ENCODE data around the gene RAB6D.
A peak's percentile ranks its signal among the peaks of the same experiment; 100 is the strongest.
"Not testable (repeated sequence)": the region's sequence is repeated elsewhere in the genome, so short reads cannot be mapped to it uniquely, and the experiment has no call there.

Gene RAB6D

GRCh38 chr2:131363703-131364186 lies at the start of gene RAB6D:
TSS of gene RAB6D (minus strand) at chr2:131364168. CDS start at chr2:131363720, 448 bp downstream.
- H3K4me1 ChIP-seq (ENCODE audit: control insufficient read depth, insufficient read depth, low read length, unreplicated experiment); H3K27ac ChIP-seq (ENCODE audit: low read depth, low read length); H3K79me2 ChIP-seq (ENCODE audit: control insufficient read depth, insufficient read depth, low read length, unreplicated experiment); H3K36me3 ChIP-seq (ENCODE audit: insufficient read depth, low read length): not testable (repeated sequence)
- Histone ChIP-seq H3K4me3 (ENCODE audit: low read depth, low read length) (0 out of 2 replicates have a peak within 1 kb of the TSS, but pooled peaks have one; percentile 33), H3K27me3 (ENCODE audit: insufficient read depth, low read length) (peaks cover 17% of the 10 kb centered on the region), H2AFZ (ENCODE audit: low read length, unreplicated experiment) (peak within 1 kb of the TSS; percentile 14)

GRCh38 chr2:131413148-131413747 lies 49.3 kb upstream of the RAB6D start:
- Histone ChIP-seq H3K27ac (ENCODE audit: low read depth, low read length) (no peak overlapping the region), H3K4me3 (ENCODE audit: low read depth, low read length) (no peak overlapping the region), H3K4me1 (ENCODE audit: control insufficient read depth, insufficient read depth, low read length, unreplicated experiment) (no peaks in the 10 kb centered on the region), H3K36me3 (ENCODE audit: insufficient read depth, low read length) (no peaks in the 10 kb centered on the region), H3K79me2 (ENCODE audit: control insufficient read depth, insufficient read depth, low read length, unreplicated experiment) (no peaks in the 10 kb centered on the region), H3K27me3 (ENCODE audit: insufficient read depth, low read length) (peaks cover 72% of the 10 kb centered on the region), H2AFZ (ENCODE audit: low read length, unreplicated experiment) (no peak overlapping the region)

GRCh38 chr2:131410173-131410572 lies 46.2 kb upstream of the RAB6D start:
- Histone ChIP-seq H3K27ac (ENCODE audit: low read depth, low read length) (no peak overlapping the region), H3K4me1 (ENCODE audit: control insufficient read depth, insufficient read depth, low read length, unreplicated experiment) (no peaks in the 10 kb centered on the region), H3K36me3 (ENCODE audit: insufficient read depth, low read length) (no peaks in the 10 kb centered on the region), H2AFZ (ENCODE audit: low read length, unreplicated experiment) (no peak overlapping the region), H3K27me3 (ENCODE audit: insufficient read depth, low read length) (peaks cover 74% of the 10 kb centered on the region), H3K4me3 (ENCODE audit: low read depth, low read length) (no peak overlapping the region), H3K79me2 (ENCODE audit: control insufficient read depth, insufficient read depth, low read length, unreplicated experiment) (no peaks in the 10 kb centered on the region)

- H3K36me3 ChIP-seq (ENCODE audit: insufficient read depth, low read length), result no peaks in the 10 kb centered on the region
- H2AFZ ChIP-seq (ENCODE audit: low read length, unreplicated experiment), result no peak overlapping the region
- H3K4me1 ChIP-seq (ENCODE audit: control insufficient read depth, insufficient read depth, low read length, unreplicated experiment), result no peaks in the 10 kb centered on the region
- H3K4me3 ChIP-seq (ENCODE audit: low read depth, low read length), result no peak overlapping the region
- H3K27me3 ChIP-seq (ENCODE audit: insufficient read depth, low read length), result peaks cover 71% of the 10 kb centered on the region
- no peak overlapping the region for H3K27ac ChIP-seq (ENCODE audit: low read depth, low read length)
- H3K79me2 ChIP-seq (ENCODE audit: control insufficient read depth, insufficient read depth, low read length, unreplicated experiment), result no peaks in the 10 kb centered on the region
Measured at GRCh38 chr2:131408778-131409177, 44.8 kb upstream of the RAB6D start.

- Histone ChIP-seq H2AFZ (ENCODE audit: low read length, unreplicated experiment) (no peak overlapping the region), H3K36me3 (ENCODE audit: insufficient read depth, low read length) (no peaks in the 10 kb centered on the region), H3K27me3 (ENCODE audit: insufficient read depth, low read length) (peaks cover 70% of the 10 kb centered on the region), H3K4me1 (ENCODE audit: control insufficient read depth, insufficient read depth, low read length, unreplicated experiment) (no peaks in the 10 kb centered on the region), H3K4me3 (ENCODE audit: low read depth, low read length) (no peak overlapping the region), H3K27ac (ENCODE audit: low read depth, low read length) (no peak overlapping the region), H3K79me2 (ENCODE audit: control insufficient read depth, insufficient read depth, low read length, unreplicated experiment) (no peaks in the 10 kb centered on the region)
Measured at GRCh38 chr2:131408207-131408606, 44.2 kb upstream of the RAB6D start.

- H3K36me3 ChIP-seq (ENCODE audit: insufficient read depth, low read length), result no peaks in the 10 kb centered on the region
- H3K27ac ChIP-seq (ENCODE audit: low read depth, low read length), result no peak overlapping the region
- no peak overlapping the region for H2AFZ ChIP-seq (ENCODE audit: low read length, unreplicated experiment)
- no peaks in the 10 kb centered on the region for H3K79me2 ChIP-seq (ENCODE audit: control insufficient read depth, insufficient read depth, low read length, unreplicated experiment)
- no peaks in the 10 kb centered on the region for H3K4me1 ChIP-seq (ENCODE audit: control insufficient read depth, insufficient read depth, low read length, unreplicated experiment)
- H3K27me3 ChIP-seq (ENCODE audit: insufficient read depth, low read length), result peaks cover 73% of the 10 kb centered on the region
- no peak overlapping the region for H3K4me3 ChIP-seq (ENCODE audit: low read depth, low read length)
Measured at GRCh38 chr2:131404753-131405152, 40.8 kb upstream of the RAB6D start.

GRCh38 chr2:131402320-131403039 lies 38.5 kb upstream of the RAB6D start:
- Histone ChIP-seq H2AFZ (ENCODE audit: low read length, unreplicated experiment) (no peak overlapping the region), H3K27ac (ENCODE audit: low read depth, low read length) (no peak overlapping the region), H3K27me3 (ENCODE audit: insufficient read depth, low read length) (peaks cover 62% of the 10 kb centered on the region), H3K79me2 (ENCODE audit: control insufficient read depth, insufficient read depth, low read length, unreplicated experiment) (no peaks in the 10 kb centered on the region), H3K4me3 (ENCODE audit: low read depth, low read length) (no peak overlapping the region), H3K36me3 (ENCODE audit: insufficient read depth, low read length) (no peaks in the 10 kb centered on the region), H3K4me1 (ENCODE audit: control insufficient read depth, insufficient read depth, low read length, unreplicated experiment) (no peaks in the 10 kb centered on the region)

- H3K4me3 ChIP-seq (ENCODE audit: low read depth, low read length), result no peak overlapping the region
- H2AFZ ChIP-seq (ENCODE audit: low read length, unreplicated experiment), result no peak overlapping the region
- no peaks in the 10 kb centered on the region for H3K79me2 ChIP-seq (ENCODE audit: control insufficient read depth, insufficient read depth, low read length, unreplicated experiment)
- no peak overlapping the region for H3K27ac ChIP-seq (ENCODE audit: low read depth, low read length)
- peaks cover 56% of the 10 kb centered on the region for H3K27me3 ChIP-seq (ENCODE audit: insufficient read depth, low read length)
- H3K4me1 ChIP-seq (ENCODE audit: control insufficient read depth, insufficient read depth, low read length, unreplicated experiment), result no peaks in the 10 kb centered on the region
- H3K36me3 ChIP-seq (ENCODE audit: insufficient read depth, low read length), result no peaks in the 10 kb centered on the region
Measured at GRCh38 chr2:131400849-131401248, 36.9 kb upstream of the RAB6D start.

GRCh38 chr2:131400441-131400840 lies 36.5 kb upstream of the RAB6D start:
- not testable (repeated sequence) for H3K4me3 ChIP-seq (ENCODE audit: low read depth, low read length); H3K36me3 ChIP-seq (ENCODE audit: insufficient read depth, low read length); H3K79me2 ChIP-seq (ENCODE audit: control insufficient read depth, insufficient read depth, low read length, unreplicated experiment); H2AFZ ChIP-seq (ENCODE audit: low read length, unreplicated experiment); H3K27ac ChIP-seq (ENCODE audit: low read depth, low read length); H3K4me1 ChIP-seq (ENCODE audit: control insufficient read depth, insufficient read depth, low read length, unreplicated experiment)
- H3K27me3 ChIP-seq (ENCODE audit: insufficient read depth, low read length), result peaks cover 52% of the 10 kb centered on the region

GRCh38 chr2:131396209-131396608 lies 32.2 kb upstream of the RAB6D start:
- H3K27me3 ChIP-seq (ENCODE audit: insufficient read depth, low read length), result peaks cover 47% of the 10 kb centered on the region
- not testable (repeated sequence) for H3K36me3 ChIP-seq (ENCODE audit: insufficient read depth, low read length); H2AFZ ChIP-seq (ENCODE audit: low read length, unreplicated experiment); H3K79me2 ChIP-seq (ENCODE audit: control insufficient read depth, insufficient read depth, low read length, unreplicated experiment); H3K4me1 ChIP-seq (ENCODE audit: control insufficient read depth, insufficient read depth, low read length, unreplicated experiment); H3K27ac ChIP-seq (ENCODE audit: low read depth, low read length); H3K4me3 ChIP-seq (ENCODE audit: low read depth, low read length)

- not testable (repeated sequence) for H3K79me2 ChIP-seq (ENCODE audit: control insufficient read depth, insufficient read depth, low read length, unreplicated experiment); H3K4me1 ChIP-seq (ENCODE audit: control insufficient read depth, insufficient read depth, low read length, unreplicated experiment); H2AFZ ChIP-seq (ENCODE audit: low read length, unreplicated experiment); H3K27ac ChIP-seq (ENCODE audit: low read depth, low read length); H3K4me3 ChIP-seq (ENCODE audit: low read depth, low read length); H3K36me3 ChIP-seq (ENCODE audit: insufficient read depth, low read length)
- H3K27me3 ChIP-seq (ENCODE audit: insufficient read depth, low read length), result peaks cover 39% of the 10 kb centered on the region
Measured at GRCh38 chr2:131395024-131395645, 31.2 kb upstream of the RAB6D start.

All from ACC112 (cell line).